Breast epithelium (tissue), 3 donors: Measurements from ENCODE around the gene BAIAP3.

Source experiments
- CTCF ChIP-seq, 3 donors: fragments of 450-650 bp; IDR thresholded peaks; one replicate each; pipeline ENCODE4 v1.5.1; 2016 to 2017; ENCODE audit warnings: antibody characterized with exemption in 3 of 3, mild to moderate bottlenecking in 3 of 3, moderate library complexity in 3 of 3
- POLR2A ChIP-seq: fragments of 450-650 bp; IDR thresholded peaks from one replicate; pipeline ENCODE4 v1.6.1; 2016; ENCODE audit warnings: antibody characterized with exemption, mild to moderate bottlenecking, moderate library complexity
- POLR2AphosphoS5 ChIP-seq, 3 donors: sonication (generic); formaldehyde crosslinking; IDR thresholded peaks; one replicate each; pipeline ENCODE4 v1.6.1; 2017; ENCODE audit warnings: antibody characterized with exemption in 3 of 3

GRCh38 chr16:1330260-1330914, 3.1 kb upstream of the BAIAP3 start:
- TF ChIP-seq POLR2A, result no peak
- TF ChIP-seq CTCF (IDR thresholded peaks at IDR 0.05), result no peak
- TF ChIP-seq POLR2AphosphoS5 (IDR thresholded peaks at IDR 0.05), result no peak
